GM13976 (cell line): Measurements from ENCODE around the gene MRTFA.

Source experiments
- DNase-seq: peaks from one replicate; pipeline ENCODE4 v3.0.0; 2012; ENCODE audit warnings: low spot score
- in situ Hi-C: fragments of 300-500 bp; cut with MboI; formaldehyde crosslinking; loops from one replicate; pipeline ENCODE4 v1.12.0; 2022; ENCODE audit warnings: low sequenced_read_pairs, mixed read lengths, inconsistent platforms; ENCODE audit not compliant: unreplicated experiment
- TF ChIP-seq, protein P1 (sequence below): IDR thresholded peaks from 2 replicates; pipeline ENCODE4 v1.5.1; 2012; ENCODE audit warnings: borderline replicate concordance, mild to moderate bottlenecking; ENCODE audit not compliant: insufficient read depth; ENCODE audit errors: extremely low read depth, missing control alignments, control extremely low read depth

Gene MRTFA

DNA sequence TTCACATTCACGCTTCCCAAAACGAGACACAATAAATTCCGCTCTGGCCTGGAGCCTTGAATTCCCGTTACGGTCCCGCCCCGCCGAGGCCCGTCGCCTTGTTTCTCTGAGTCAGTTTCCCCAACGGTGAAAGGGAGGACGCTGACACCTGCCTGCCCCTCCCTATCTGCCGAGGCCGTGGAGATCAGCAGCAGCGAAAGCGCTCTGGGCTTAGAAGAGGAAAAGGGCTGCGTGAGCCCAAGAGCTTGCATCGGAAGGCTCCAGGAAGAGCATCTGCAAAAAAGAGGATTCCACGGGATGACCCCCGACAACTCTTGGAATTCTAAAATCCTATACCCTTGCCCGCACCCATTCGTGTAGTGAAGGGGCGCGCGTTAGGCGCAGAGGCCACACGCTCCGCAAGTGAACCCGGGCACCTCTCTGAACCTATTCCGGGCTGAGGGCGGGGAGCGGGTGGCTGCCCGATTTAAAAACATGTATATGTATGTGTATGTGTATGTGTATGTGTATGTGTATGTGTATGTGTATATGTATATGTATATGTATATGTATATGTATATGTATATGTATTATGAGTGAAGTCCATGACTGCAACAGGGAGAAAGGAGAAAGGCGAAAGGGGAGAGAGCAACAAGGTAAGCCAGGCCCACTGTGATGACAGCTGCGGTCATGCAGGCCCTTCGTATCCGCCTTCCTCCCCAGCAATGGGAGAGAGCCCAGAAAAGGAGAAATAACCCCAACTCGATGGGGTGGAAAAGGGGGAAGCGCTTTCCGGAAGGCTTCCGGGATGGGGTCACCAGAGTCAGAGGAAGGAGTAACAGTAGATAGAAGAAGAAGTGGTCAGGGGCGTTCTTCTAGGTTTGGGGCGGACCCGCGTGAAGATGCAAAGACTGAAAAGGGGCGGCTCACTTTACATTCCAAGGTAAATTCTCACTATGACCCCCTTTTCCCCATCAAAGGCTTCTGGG is 948 bp upstream of the MRTFA start:
- in situ Hi-C loops, result no loop called here
- TF ChIP-seq, protein P1, sequence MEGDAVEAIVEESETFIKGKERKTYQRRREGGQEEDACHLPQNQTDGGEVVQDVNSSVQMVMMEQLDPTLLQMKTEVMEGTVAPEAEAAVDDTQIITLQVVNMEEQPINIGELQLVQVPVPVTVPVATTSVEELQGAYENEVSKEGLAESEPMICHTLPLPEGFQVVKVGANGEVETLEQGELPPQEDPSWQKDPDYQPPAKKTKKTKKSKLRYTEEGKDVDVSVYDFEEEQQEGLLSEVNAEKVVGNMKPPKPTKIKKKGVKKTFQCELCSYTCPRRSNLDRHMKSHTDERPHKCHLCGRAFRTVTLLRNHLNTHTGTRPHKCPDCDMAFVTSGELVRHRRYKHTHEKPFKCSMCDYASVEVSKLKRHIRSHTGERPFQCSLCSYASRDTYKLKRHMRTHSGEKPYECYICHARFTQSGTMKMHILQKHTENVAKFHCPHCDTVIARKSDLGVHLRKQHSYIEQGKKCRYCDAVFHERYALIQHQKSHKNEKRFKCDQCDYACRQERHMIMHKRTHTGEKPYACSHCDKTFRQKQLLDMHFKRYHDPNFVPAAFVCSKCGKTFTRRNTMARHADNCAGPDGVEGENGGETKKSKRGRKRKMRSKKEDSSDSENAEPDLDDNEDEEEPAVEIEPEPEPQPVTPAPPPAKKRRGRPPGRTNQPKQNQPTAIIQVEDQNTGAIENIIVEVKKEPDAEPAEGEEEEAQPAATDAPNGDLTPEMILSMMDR, result no peak
- no peak for DNase-seq

GRCh38 chr22:40635940-40636379 is 559 bp downstream of the MRTFA start:
- in situ Hi-C loops, result no loop called here
- TF ChIP-seq, protein P1, result no peak
- no peak for DNase-seq

- in situ Hi-C loops, result no loop called here
- TF ChIP-seq, protein P1, result no peak
Measured at GRCh38 chr22:40635043-40635939, 1.2 kb downstream of the MRTFA start.

GRCh38 chr22:40634119-40634903 is 2.2 kb downstream of the MRTFA start:
- TF ChIP-seq, protein P1, result no peak
- no peak for DNase-seq
- in situ Hi-C loops, result no loop called here

More at GRCh38 chr22:40635043-40635939, 1.2 kb downstream of the MRTFA start:
- no peak for DNase-seq

DNA sequence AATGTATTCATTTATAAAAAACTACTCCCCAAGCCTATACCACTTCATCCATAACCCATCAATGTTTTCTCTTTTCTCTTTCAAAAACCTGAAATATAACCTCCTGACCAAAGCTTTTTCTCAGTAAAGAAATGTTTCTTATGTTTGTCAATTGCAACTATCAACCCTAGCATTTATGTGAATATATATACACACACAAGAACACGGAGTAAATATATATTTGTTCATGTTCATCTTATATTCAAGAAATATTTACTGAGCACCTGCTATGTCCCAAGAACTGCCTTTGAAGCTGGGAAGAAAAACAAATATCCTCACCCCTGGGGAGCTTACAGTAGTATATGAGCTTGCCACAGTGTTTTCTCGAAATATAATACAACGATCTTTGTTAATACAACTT is 3.5 kb downstream of the MRTFA start:
- TF ChIP-seq, protein P1, result no peak
- in situ Hi-C loops, result no loop called here
- DNase-seq, result no peak
